Measurements from ENCODE around the gene DNAH14. TPM values are rescaled to one million over a fixed set of nuclear protein-coding genes. Genes with fewer than 3 reads are reported as not detected.

Gene DNAH14
- total RNA-seq, 1 experiment from 2014 or later = 39.7 TPM

DNA sequence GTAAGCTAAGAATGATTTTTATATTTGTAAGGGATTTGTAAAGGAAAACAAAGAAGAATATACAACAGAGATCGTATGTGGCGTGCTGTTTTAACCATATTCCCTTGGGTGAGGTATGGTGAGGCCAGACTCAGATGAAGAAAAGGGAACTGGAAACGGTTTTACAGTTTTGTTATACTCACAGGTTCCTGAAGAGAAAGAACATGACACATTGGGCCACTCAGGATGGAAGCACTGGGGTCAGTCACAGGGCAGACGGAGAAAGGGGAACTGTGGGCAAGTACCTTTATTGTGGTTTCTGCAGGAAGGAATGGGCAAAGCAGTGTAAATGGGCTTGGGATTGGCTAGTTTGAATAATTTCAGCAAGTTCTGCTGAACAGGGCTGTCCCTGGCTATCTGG is 321.0 kb downstream of the DNAH14 start:
- Histone ChIP-seq H3K4me2 (ENCODE audit: insufficient read depth, insufficient read length, low read length) (no peak overlapping the region), H3K4ac (ENCODE audit: low read depth, low read length) (no peak overlapping the region), H4K8ac (replicated peaks; ENCODE audit: insufficient read length, low read depth, low read length) (no peak overlapping the region), H2AK5ac (ENCODE audit: insufficient read length, low read length) (no peak overlapping the region), H2BK12ac (ENCODE audit: insufficient read length, low read depth, low read length) (no peak overlapping the region), H2BK5ac (ENCODE audit: insufficient read length, low read length) (no peak overlapping the region), H3K79me1 (ENCODE audit: insufficient read depth, low read depth, low read length, poor library complexity, severe bottlenecking) (no peaks in the 10 kb centered on the region), H2BK120ac (ENCODE audit: low read depth, low read length, poor library complexity, severe bottlenecking) (no peak overlapping the region), H2BK20ac (ENCODE audit: low read depth, low read length, poor library complexity, severe bottlenecking) (no peak overlapping the region), H4K91ac (ENCODE audit: insufficient read length, low read depth, low read length) (no peak overlapping the region), H4K5ac (ENCODE audit: insufficient read length, low read depth, low read length) (no peak overlapping the region), H3K23ac (ENCODE audit: insufficient read length, low read depth, low read length) (no peak overlapping the region), H4K20me1 (ENCODE audit: control insufficient read depth, insufficient read depth, insufficient read length) (no peaks in the 10 kb centered on the region), H3T11ph (ENCODE audit: low read length) (no peak overlapping the region), H3K23me2 (ENCODE audit: insufficient read length, low read depth, low read length, poor library complexity, severe bottlenecking) (no peaks in the 10 kb centered on the region), H3K27me3 (ENCODE audit: insufficient read depth, low read length) (no peaks in the 10 kb centered on the region), H3K14ac (ENCODE audit: insufficient read depth, low read length) (no peak overlapping the region), H3K4me1 (ENCODE audit: insufficient read depth, low read length) (no peaks in the 10 kb centered on the region), H3K27ac (ENCODE audit: insufficient read length, low read depth, low read length) (no peak overlapping the region), H3K79me2 (ENCODE audit: insufficient read depth, low read length) (no peaks in the 10 kb centered on the region), H2BK15ac (ENCODE audit: low read depth, low read length) (no peak overlapping the region), H3K9ac (ENCODE audit: extremely low read depth, insufficient read length, low read length) (no peak overlapping the region), H3K56ac (ENCODE audit: insufficient read length, low read depth, low read length) (no peak overlapping the region), H3K9me3 (ENCODE audit: control insufficient read depth, low read depth, low read length) (no peaks in the 10 kb centered on the region), H2AFZ (ENCODE audit: low read length) (no peak overlapping the region), H3K18ac (ENCODE audit: insufficient read length, low read depth, low read length) (no peak overlapping the region)
- Mint-ChIP-seq H3K27me3 (ENCODE audit: low read depth) (no peaks in the 10 kb centered on the region; the same call in none of the 2 replicates), H3K36me3 (ENCODE audit: insufficient read depth in 1 of 3, low read depth in 3 of 3) (no peaks in the 10 kb centered on the region; a peak in 1 of 7 replicates), H3K4me3 (no peak overlapping the region), H3K27ac (no peak overlapping the region), H3K9me3 (peaks cover 0 to 4% of the 10 kb centered on the region in 2 experiments; a peak in 3 of 5 replicates), H3K4me1 (no peaks in the 10 kb centered on the region)
- TF ChIP-seq, protein P1, sequence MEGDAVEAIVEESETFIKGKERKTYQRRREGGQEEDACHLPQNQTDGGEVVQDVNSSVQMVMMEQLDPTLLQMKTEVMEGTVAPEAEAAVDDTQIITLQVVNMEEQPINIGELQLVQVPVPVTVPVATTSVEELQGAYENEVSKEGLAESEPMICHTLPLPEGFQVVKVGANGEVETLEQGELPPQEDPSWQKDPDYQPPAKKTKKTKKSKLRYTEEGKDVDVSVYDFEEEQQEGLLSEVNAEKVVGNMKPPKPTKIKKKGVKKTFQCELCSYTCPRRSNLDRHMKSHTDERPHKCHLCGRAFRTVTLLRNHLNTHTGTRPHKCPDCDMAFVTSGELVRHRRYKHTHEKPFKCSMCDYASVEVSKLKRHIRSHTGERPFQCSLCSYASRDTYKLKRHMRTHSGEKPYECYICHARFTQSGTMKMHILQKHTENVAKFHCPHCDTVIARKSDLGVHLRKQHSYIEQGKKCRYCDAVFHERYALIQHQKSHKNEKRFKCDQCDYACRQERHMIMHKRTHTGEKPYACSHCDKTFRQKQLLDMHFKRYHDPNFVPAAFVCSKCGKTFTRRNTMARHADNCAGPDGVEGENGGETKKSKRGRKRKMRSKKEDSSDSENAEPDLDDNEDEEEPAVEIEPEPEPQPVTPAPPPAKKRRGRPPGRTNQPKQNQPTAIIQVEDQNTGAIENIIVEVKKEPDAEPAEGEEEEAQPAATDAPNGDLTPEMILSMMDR (conservative IDR thresholded peaks at IDR 0.05) = no peak
- 100% methylated on average over 2 of the region's 4 CpGs for WGBS (ENCODE audit: extremely low coverage, insufficient read length, low lambda C conversion rate)
- DNase-seq = no peak
